ENCODE data around the gene PCSK6.

- TF ChIP-seq, protein P1, sequence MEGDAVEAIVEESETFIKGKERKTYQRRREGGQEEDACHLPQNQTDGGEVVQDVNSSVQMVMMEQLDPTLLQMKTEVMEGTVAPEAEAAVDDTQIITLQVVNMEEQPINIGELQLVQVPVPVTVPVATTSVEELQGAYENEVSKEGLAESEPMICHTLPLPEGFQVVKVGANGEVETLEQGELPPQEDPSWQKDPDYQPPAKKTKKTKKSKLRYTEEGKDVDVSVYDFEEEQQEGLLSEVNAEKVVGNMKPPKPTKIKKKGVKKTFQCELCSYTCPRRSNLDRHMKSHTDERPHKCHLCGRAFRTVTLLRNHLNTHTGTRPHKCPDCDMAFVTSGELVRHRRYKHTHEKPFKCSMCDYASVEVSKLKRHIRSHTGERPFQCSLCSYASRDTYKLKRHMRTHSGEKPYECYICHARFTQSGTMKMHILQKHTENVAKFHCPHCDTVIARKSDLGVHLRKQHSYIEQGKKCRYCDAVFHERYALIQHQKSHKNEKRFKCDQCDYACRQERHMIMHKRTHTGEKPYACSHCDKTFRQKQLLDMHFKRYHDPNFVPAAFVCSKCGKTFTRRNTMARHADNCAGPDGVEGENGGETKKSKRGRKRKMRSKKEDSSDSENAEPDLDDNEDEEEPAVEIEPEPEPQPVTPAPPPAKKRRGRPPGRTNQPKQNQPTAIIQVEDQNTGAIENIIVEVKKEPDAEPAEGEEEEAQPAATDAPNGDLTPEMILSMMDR (IDR thresholded peaks at IDR 0.05) = no peak
- no peak for TF ChIP-seq POLR2A (IDR thresholded peaks at IDR 0.05)
- no peak for TF ChIP-seq EP300 (IDR thresholded peaks at IDR 0.05)
- no peak for TF ChIP-seq POLR2AphosphoS5 (IDR thresholded peaks at IDR 0.05)
Measured at GRCh38 chr15:101504373-101504772, 14.9 kb upstream of the PCSK6 start.

All from sigmoid colon (tissue), 4 donors.